Spleen (tissue), 7 donors: ENCODE measurements around the gene CHKA.

ENCODE experiments used
- CTCF ChIP-seq, 11 experiments: fragments of 200-600 bp in 7 of 11; fragments of 450-650 bp in 4 of 11; sonication (generic) in 4 of 11; IDR thresholded peaks in 8 of 11; conservative IDR thresholded peaks in 3 of 11; 1 replicate in 7 of 11; 2 replicates in 4 of 11; pipeline versions ENCODE4 v1.4.0 to v1.8.0; 2016 to 2021; ENCODE audit warnings: antibody characterized with exemption in 11 of 11, inconsistent platforms in 4 of 11, mild to moderate bottlenecking in 1 of 11
- POLR2A ChIP-seq, 3 donors: fragments of 450-650 bp; IDR thresholded peaks; one replicate each; pipeline ENCODE4 v1.5.1; 2017; ENCODE audit warnings: antibody characterized with exemption in 3 of 3, mild to moderate bottlenecking in 1 of 3
- donor health status: DM: no; HTN: no; CAD: no; lungs with moderate emphysema.
- donor health status: DM: no; HTN: no; CAD: no.
- donor health status: DM: no; HTN: no; CAD: no.

DNA sequence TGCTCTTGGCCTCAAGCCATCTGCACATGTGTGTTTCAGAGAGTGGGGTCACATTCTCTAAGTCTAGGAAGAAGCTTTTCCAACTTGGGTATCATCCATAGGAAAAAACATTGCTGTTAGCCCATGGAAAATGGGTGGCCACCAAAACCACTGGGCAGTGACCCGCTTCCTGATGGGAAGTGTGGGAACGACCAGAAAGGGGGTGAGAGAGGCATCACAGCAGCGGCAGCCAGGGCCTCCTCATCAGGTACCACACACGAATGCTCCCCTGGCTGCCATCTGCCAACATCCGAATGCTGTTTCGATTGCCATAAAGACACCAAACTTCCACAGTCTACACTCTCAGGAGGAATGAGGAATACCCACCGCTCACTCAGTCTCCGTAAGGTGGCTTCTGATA lies 40.3 kb downstream of the CHKA start:
- TF ChIP-seq CTCF (IDR thresholded peaks at IDR 0.05 in 8 of 11, conservative IDR thresholded peaks at IDR 0.05 in 3 of 11) (no peak), POLR2A (IDR thresholded peaks at IDR 0.05) (no peak)
